ENCODE measurements around the gene EML1. TPM values are rescaled to one million over a fixed set of nuclear protein-coding genes. Genes with fewer than 3 reads are reported as not detected.

Gene EML1
- total RNA-seq, 6 experiments from 2014 or later = 3.3 to 6.8 (median 4.5) TPM

GRCh38 chr14:99872786-99873440 lies 79.7 kb downstream of the EML1 start:
- 75% methylated on average over 6 of the region's 6 CpGs for WGBS (ENCODE audit: insufficient coverage, low coverage, low lambda C conversion rate, missing lambda C conversion rate)
- no peaks in the 10 kb centered on the region for H3K27me3 ChIP-seq
- DNase-seq (no peak), ATAC-seq (no peak)
- H3K9me3 ChIP-seq = no peaks in the 10 kb centered on the region
- intact Hi-C loops (cut with DNase I) = no loop called here
- H3K4me3 ChIP-seq = no peak overlapping the region
- no peak overlapping the region for H3K27ac ChIP-seq
- H3K36me3 ChIP-seq = no peaks in the 10 kb centered on the region
- TF ChIP-seq, protein P1, sequence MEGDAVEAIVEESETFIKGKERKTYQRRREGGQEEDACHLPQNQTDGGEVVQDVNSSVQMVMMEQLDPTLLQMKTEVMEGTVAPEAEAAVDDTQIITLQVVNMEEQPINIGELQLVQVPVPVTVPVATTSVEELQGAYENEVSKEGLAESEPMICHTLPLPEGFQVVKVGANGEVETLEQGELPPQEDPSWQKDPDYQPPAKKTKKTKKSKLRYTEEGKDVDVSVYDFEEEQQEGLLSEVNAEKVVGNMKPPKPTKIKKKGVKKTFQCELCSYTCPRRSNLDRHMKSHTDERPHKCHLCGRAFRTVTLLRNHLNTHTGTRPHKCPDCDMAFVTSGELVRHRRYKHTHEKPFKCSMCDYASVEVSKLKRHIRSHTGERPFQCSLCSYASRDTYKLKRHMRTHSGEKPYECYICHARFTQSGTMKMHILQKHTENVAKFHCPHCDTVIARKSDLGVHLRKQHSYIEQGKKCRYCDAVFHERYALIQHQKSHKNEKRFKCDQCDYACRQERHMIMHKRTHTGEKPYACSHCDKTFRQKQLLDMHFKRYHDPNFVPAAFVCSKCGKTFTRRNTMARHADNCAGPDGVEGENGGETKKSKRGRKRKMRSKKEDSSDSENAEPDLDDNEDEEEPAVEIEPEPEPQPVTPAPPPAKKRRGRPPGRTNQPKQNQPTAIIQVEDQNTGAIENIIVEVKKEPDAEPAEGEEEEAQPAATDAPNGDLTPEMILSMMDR (IDR thresholded peaks at IDR 0.05) = no peak
- no peak for TF ChIP-seq POLR2A (IDR thresholded peaks at IDR 0.05)
- H3K4me1 ChIP-seq = no peaks in the 10 kb centered on the region

DNA sequence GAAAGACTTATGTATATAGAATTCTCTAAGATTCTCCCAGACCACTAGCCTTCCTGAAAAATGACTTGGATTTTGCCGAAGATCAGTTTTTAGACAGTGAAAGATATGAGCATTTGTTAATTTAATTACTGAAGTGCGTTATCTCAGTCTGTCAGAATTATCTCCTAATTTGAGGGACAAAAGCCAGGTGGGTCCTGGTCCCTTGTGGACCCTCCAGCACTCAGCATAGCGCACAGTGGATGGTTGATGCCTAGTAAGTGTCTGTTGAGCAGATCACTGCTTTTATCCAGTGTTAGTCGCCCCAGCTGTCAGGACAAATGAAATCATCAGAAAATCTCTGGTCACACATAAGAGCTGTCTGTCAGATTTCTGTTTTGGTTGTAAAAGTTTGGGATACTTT lies 80.4 kb downstream of the EML1 start:
- no peak for TF ChIP-seq POLR2A (IDR thresholded peaks at IDR 0.05)
- TF ChIP-seq, protein P1 (IDR thresholded peaks at IDR 0.05) = no peak
- Histone ChIP-seq H3K27ac (no peak overlapping the region), H3K9me3 (no peaks in the 10 kb centered on the region), H3K36me3 (no peaks in the 10 kb centered on the region), H3K27me3 (no peaks in the 10 kb centered on the region), H3K4me3 (no peak overlapping the region), H3K4me1 (no peaks in the 10 kb centered on the region)
- DNase-seq = no peak
- WGBS (ENCODE audit: insufficient coverage, low coverage, low lambda C conversion rate, missing lambda C conversion rate) = 88% methylated on average over 4 of the region's 4 CpGs
- intact Hi-C loops (cut with DNase I) = no loop called here
- ATAC-seq = no peak

GRCh38 chr14:99874306-99874705 lies 81.1 kb downstream of the EML1 start:
- H3K36me3 ChIP-seq = no peaks in the 10 kb centered on the region
- intact Hi-C loops (cut with DNase I) = no loop called here
- no peak for ATAC-seq

DNA sequence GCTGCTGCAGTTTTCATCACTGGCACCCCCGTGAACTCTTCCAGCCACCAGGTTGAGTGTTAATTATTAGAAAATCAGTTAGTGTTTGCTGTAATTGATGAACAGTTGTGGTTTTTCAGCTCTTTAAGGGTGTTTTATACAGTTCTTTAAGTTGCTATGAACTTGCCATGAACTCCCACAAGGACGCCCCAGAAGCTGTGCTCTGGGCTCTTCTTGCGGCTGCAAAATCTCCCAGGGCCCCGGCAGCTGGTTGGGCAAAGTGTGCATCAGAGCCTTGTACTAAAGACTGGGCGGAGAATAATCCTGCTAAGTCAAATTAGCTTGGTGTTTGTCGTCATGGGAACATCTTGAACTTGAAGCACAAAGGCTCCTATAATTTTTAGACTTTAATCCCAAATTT lies 82.2 kb downstream of the EML1 start:
- H3K27me3 ChIP-seq = no peaks in the 10 kb centered on the region
- intact Hi-C loops (cut with DNase I) = no loop called here
- H3K36me3 ChIP-seq = no peaks in the 10 kb centered on the region
- no peak for TF ChIP-seq POLR2A (IDR thresholded peaks at IDR 0.05)
- TF ChIP-seq, protein P1 (IDR thresholded peaks at IDR 0.05) = no peak
- H3K9me3 ChIP-seq = no peaks in the 10 kb centered on the region
- no peaks in the 10 kb centered on the region for H3K4me1 ChIP-seq
- no peak for DNase-seq
- no peak overlapping the region for H3K27ac ChIP-seq
- H3K4me3 ChIP-seq = no peak overlapping the region
- 60% methylated on average over 4 of the region's 6 CpGs for WGBS (ENCODE audit: insufficient coverage, low coverage, low lambda C conversion rate, missing lambda C conversion rate)
- no peak for ATAC-seq

More at GRCh38 chr14:99874306-99874705, 81.1 kb downstream of the EML1 start:
- WGBS (ENCODE audit: insufficient coverage, low coverage, low lambda C conversion rate, missing lambda C conversion rate) = 64% methylated on average over 4 of the region's 4 CpGs
- Histone ChIP-seq H3K9me3 (no peaks in the 10 kb centered on the region), H3K4me3 (no peak overlapping the region), H3K4me1 (no peaks in the 10 kb centered on the region), H3K27ac (no peak overlapping the region), H3K27me3 (no peaks in the 10 kb centered on the region)
- DNase-seq = no peak
- TF ChIP-seq POLR2A (IDR thresholded peaks at IDR 0.05) = no peak
- TF ChIP-seq, protein P1 (IDR thresholded peaks at IDR 0.05) = no peak

DNA sequence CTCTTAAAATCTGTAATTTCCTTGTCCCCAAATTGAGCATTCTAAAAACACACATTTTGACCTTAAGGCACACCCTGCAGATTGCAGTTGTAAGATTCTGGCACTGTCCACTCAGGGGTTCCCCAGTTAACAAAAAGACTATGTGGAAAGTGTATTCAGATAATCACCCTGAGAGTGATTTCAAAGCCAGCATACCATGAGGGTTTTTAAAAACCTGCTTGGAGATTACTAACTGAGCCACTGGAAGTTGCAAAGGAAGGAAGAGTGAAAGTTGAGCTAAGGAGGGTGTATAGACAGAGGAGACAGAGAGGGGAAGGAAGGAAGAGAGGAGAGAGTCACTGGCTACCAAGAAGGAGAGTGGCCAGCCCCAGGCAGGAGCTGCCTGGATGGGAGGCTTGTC lies 82.6 kb downstream of the EML1 start:
- DNase-seq = no peak
- no peak for TF ChIP-seq POLR2A (IDR thresholded peaks at IDR 0.05)
- TF ChIP-seq, protein P1 (IDR thresholded peaks at IDR 0.05) = no peak
- no peaks in the 10 kb centered on the region for H3K4me1 ChIP-seq
- no peaks in the 10 kb centered on the region for H3K36me3 ChIP-seq
- ATAC-seq = no peak
- intact Hi-C loops (cut with DNase I) = no loop called here
- H3K4me3 ChIP-seq = no peak overlapping the region
- no peak overlapping the region for H3K27ac ChIP-seq
- no peaks in the 10 kb centered on the region for H3K9me3 ChIP-seq
- H3K27me3 ChIP-seq = no peaks in the 10 kb centered on the region

Measured in right lobe of liver (tissue), 6 donors.